ENCODE measurements around the gene RND1.

Gene RND1

GRCh38 chr12:48807981-48808380 is 57.7 kb downstream of the RND1 start:
- no peak for DNase-seq (ENCODE audit: low read depth)
- H3K4me3 ChIP-seq (replicated peaks; ENCODE audit: low read depth, low read length) = no peak overlapping the region
- TF ChIP-seq CTCF (IDR thresholded peaks at IDR 0.05; ENCODE audit: low read length, missing control alignments) = no peak

Measured in fibroblast of pulmonary artery (primary cell).